Glutamatergic neuron (in vitro differentiated cells): Measurements from ENCODE around the gene CERS1. TPM values are rescaled to one million over a fixed set of nuclear protein-coding genes. Genes with fewer than 3 reads are reported as not detected.
A peak's percentile ranks its signal among the peaks of the same experiment; 100 is the strongest.

Experiments used
- DNase-seq: peaks from one replicate; pipeline ENCODE4 v3.0.0; 2022
- H3K27ac Mint-ChIP-seq: one replicate; pipeline ENCODE4 v1.8.0; 2020; ENCODE audit warnings: mild to moderate bottlenecking, mixed read lengths, inconsistent platforms; ENCODE audit not compliant: unreplicated experiment
- H3K27me3 Mint-ChIP-seq: one replicate; pipeline ENCODE4 v1.8.0; 2020; ENCODE audit warnings: mild to moderate bottlenecking, moderate library complexity, mixed read lengths, inconsistent platforms; ENCODE audit not compliant: unreplicated experiment
- H3K36me3 Mint-ChIP-seq: one replicate; pipeline ENCODE4 v1.8.0; 2020; ENCODE audit warnings: mild to moderate bottlenecking, mixed read lengths, inconsistent platforms; ENCODE audit not compliant: unreplicated experiment
- H3K4me1 Mint-ChIP-seq: one replicate; pipeline ENCODE4 v1.8.0; 2020; ENCODE audit warnings: mild to moderate bottlenecking, low read depth, mixed read lengths, inconsistent platforms; ENCODE audit not compliant: unreplicated experiment
- H3K4me3 Mint-ChIP-seq: one replicate; pipeline ENCODE4 v1.8.0; 2020; ENCODE audit warnings: mild to moderate bottlenecking, mixed read lengths, inconsistent platforms; ENCODE audit not compliant: unreplicated experiment
- H3K9me3 Mint-ChIP-seq: one replicate; pipeline ENCODE4 v1.8.0; 2020; ENCODE audit warnings: mild to moderate bottlenecking, moderate library complexity, mixed read lengths, inconsistent platforms; ENCODE audit not compliant: unreplicated experiment
- total RNA-seq: library from RNA; stranded (reverse); fragmentation: NEBNext Ultra II Directional; extraction: Animal tissue kit (Norgen Biotek cat#: 25700); gene quantifications from one replicate; pipeline ENCODE4 v1.2.1, GENCODE V29; 2021; ENCODE audit not compliant: unreplicated experiment
- TF ChIP-seq, protein P1 (sequence below): fragments of 200-600 bp; sonication (generic); IDR thresholded peaks from one replicate; pipeline ENCODE4 v1.5.0; 2021; ENCODE audit not compliant: partially characterized antibody, unreplicated experiment

Gene CERS1
- total RNA-seq, 1 donor from 2014 or later: 15.3 TPM

DNA sequence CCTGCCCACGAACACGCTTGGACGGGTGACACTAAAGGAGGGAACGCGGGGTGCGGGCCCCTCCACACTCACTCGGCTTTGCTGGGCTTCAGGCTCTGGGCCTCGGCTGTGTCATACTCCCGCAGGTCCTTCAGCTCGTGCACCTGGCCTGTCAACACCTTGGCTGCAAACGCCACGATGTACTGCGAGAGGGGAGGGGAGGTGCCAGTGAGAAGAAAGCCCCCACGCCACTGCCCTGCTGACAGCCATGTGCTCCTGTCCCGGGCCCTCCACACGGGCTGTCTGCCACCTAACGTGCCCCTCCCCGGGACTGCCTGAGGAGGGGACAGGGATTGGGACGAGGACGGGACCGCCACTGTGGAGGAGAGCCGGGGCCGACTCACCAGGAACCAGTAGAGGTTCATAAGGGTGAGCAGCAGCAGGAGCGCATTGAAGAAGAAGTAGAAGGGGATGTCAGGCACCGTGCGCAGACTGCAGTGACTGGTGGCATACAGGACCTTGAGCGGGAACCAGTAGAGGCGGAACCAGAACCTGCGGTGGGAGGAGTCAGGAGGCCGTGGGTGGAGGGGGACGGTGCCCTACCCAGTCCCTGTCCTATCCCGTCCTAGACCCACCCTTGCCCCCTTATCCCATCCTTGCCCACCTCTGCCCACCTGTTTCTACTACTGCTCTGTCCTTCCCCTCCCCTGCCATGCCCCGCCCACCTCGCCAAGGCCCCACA lies 16.9 kb downstream of the CERS1 start:
- peaks cover 2% of the 10 kb centered on the region for H3K27me3 Mint-ChIP-seq
- no peak overlapping the region for H3K27ac Mint-ChIP-seq
- no peaks in the 10 kb centered on the region for H3K4me1 Mint-ChIP-seq
- H3K9me3 Mint-ChIP-seq: peaks cover 3% of the 10 kb centered on the region
- TF ChIP-seq, protein P1, sequence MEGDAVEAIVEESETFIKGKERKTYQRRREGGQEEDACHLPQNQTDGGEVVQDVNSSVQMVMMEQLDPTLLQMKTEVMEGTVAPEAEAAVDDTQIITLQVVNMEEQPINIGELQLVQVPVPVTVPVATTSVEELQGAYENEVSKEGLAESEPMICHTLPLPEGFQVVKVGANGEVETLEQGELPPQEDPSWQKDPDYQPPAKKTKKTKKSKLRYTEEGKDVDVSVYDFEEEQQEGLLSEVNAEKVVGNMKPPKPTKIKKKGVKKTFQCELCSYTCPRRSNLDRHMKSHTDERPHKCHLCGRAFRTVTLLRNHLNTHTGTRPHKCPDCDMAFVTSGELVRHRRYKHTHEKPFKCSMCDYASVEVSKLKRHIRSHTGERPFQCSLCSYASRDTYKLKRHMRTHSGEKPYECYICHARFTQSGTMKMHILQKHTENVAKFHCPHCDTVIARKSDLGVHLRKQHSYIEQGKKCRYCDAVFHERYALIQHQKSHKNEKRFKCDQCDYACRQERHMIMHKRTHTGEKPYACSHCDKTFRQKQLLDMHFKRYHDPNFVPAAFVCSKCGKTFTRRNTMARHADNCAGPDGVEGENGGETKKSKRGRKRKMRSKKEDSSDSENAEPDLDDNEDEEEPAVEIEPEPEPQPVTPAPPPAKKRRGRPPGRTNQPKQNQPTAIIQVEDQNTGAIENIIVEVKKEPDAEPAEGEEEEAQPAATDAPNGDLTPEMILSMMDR: no peak
- DNase-seq: no peak
- H3K36me3 Mint-ChIP-seq: peaks cover 18% of the 10 kb centered on the region
- H3K4me3 Mint-ChIP-seq: no peak overlapping the region

DNA sequence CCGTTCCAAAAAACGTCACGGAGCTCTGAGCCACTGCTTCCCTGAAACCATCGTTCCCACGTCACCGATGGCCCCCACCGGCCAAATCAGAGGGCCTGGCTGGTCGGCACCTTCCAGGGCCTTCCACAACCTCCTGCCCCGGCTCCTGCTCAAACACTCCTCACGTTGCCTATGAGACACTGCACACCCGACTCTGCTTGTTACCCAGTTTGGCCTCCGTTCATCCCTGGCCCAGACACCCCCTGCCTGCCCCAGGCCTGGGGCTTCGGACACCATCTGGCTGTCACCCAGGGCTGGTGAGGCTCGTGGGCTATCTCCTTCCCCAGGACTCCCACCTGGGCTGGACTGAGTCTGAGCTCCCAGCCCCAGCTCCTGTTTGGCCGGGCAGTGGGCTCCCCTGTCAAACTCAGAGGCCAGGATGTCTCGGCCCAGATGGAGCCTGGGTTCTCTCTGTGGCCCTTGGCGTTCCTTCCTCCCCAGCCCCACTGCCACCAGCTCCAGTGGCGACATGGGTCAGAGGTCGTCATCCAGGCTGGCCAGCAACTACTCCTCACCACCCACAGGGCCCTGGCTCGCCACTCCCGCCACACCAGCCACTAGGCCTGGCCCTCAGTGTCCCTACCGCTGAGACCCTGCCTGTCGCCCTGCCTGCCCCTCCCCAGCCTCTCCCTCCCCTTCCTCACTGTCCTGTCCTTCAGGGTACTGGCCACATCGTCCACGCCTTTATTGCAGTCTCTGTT lies 17.7 kb downstream of the CERS1 start:
- TF ChIP-seq, protein P1: no peak
- peaks cover 18% of the 10 kb centered on the region for H3K36me3 Mint-ChIP-seq
- no peaks in the 10 kb centered on the region for H3K4me1 Mint-ChIP-seq
- H3K27ac Mint-ChIP-seq: no peak overlapping the region
- H3K4me3 Mint-ChIP-seq: no peak overlapping the region
- DNase-seq: no peak
- H3K27me3 Mint-ChIP-seq: peaks cover 2% of the 10 kb centered on the region
- peaks cover 3% of the 10 kb centered on the region for H3K9me3 Mint-ChIP-seq

DNA sequence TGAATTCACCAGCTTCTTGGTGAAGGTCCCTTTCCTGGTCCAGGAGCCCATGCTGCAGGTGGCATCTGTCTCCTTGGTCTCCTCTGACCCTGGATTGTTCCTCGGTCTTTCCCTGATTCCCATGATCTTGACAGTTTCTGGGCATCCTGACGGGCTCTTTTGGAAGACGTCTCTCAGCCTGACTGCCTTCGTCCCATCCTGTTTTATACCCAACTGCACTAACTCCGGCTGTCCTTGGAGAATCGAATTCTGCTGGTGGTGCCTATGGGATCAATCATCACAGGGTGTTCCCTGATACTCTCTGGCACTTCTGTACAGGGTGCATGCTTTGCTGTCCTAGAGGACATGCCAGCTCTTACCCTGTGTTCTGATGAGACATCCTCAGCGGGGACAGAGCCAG lies 19.1 kb downstream of the CERS1 start:
- Mint-ChIP-seq H3K27ac (no peak overlapping the region), H3K27me3 (peaks cover 5% of the 10 kb centered on the region), H3K36me3 (peaks cover 24% of the 10 kb centered on the region), H3K9me3 (peaks cover 6% of the 10 kb centered on the region), H3K4me3 (no peak overlapping the region), H3K4me1 (no peaks in the 10 kb centered on the region)
- DNase-seq: no peak
- TF ChIP-seq, protein P1: no peak

DNA sequence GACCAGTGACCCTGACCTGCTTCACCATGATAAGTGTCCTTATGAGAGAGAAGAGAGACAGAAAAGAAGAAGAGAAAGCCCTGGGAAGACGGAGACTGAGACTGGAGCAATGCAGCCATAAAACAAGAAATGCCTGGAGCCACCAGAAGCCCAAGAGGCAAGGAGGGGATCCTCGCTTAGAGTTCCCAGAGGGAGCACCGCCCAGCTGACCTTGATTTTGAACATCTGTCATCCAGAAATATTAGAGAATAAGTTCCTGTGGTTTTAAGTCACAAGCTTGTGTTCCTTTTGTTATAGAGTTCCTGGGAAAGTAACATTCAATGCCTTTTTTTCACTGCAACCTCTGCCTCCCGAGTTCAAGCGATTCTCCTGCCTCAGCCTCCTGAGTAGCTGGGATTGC lies 20.2 kb downstream of the CERS1 start:
- Mint-ChIP-seq H3K4me3 (no peak overlapping the region), H3K4me1 (peaks cover 4% of the 10 kb centered on the region), H3K27ac (no peak overlapping the region), H3K9me3 (peaks cover 5% of the 10 kb centered on the region), H3K36me3 (peaks cover 24% of the 10 kb centered on the region), H3K27me3 (peaks cover 10% of the 10 kb centered on the region)
- DNase-seq: no peak
- TF ChIP-seq, protein P1: no peak

DNA sequence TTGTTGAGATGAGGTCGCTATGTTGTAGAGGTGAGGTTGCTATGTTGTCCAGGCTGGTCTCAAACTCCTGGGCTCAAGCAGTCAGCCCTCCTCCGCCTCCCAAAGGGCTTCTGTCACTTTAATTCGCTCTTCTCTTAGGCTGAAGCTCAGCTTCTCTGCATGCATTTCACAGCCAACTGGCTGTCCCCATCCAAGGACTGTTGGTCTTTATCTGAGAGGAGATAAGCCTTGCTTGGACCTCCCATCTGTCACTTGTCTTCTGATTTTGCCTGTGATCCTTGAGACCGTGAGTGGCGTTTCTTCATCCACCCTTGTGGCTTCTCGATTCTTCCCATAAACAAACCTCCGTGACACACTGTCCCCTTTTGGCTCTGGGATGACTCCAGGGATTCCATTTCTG lies 24.4 kb downstream of the CERS1 start:
- TF ChIP-seq, protein P1: no peak
- H3K4me1 Mint-ChIP-seq: peaks cover 4% of the 10 kb centered on the region
- peaks cover 12% of the 10 kb centered on the region for H3K9me3 Mint-ChIP-seq
- peaks cover 15% of the 10 kb centered on the region for H3K27me3 Mint-ChIP-seq
- peak overlapping the region; percentile 9 for H3K27ac Mint-ChIP-seq
- DNase-seq: no peak
- H3K36me3 Mint-ChIP-seq: peaks cover 11% of the 10 kb centered on the region
- H3K4me3 Mint-ChIP-seq: no peak overlapping the region
